Mucosa of gallbladder (tissue), 1 donor: ENCODE results near the gene SMPD4. TPM values are rescaled to one million over a fixed set of nuclear protein-coding genes. Genes with fewer than 3 reads are reported as not detected.
"Not testable (repeated sequence)": the region's sequence is repeated elsewhere in the genome, so short reads cannot be mapped to it uniquely, and the experiment has no call there.

Source experiments
- DNase-seq: peaks from one replicate; pipeline ENCODE4 v3.0.0-alpha.2; 2020; ENCODE audit warnings: low spot score
- total RNA-seq: library from RNA; stranded (reverse); gene quantifications from one replicate; pipeline ENCODE4 v1.2.1, GENCODE V29; 2021
- donor health status: DM: no; HTN: no; CAD: no.

SMPD4 gene
- total RNA-seq, 1 donor from 2014 or later: 42.1 TPM

- DNase-seq: not testable (repeated sequence)
Measured at GRCh38 chr2:130157354-130157753, 24.0 kb downstream of the SMPD4 start.

GRCh38 chr2:130156624-130157004 is 24.8 kb downstream of the SMPD4 start:
- DNase-seq: no peak

GRCh38 chr2:130155956-130156623 is 25.3 kb downstream of the SMPD4 start:
- DNase-seq: peak; percentile 70

- no peak for DNase-seq
Measured at GRCh38 chr2:130154773-130155765, 26.3 kb downstream of the SMPD4 start.

- DNase-seq: not testable (repeated sequence)
Measured at GRCh38 chr2:130154423-130154770, 27.0 kb downstream of the SMPD4 start.

- not testable (repeated sequence) for DNase-seq
Measured at GRCh38 chr2:130153721-130154422, 27.5 kb downstream of the SMPD4 start.

GRCh38 chr2:130152816-130153595 is 28.4 kb downstream of the SMPD4 start:
- no peak for DNase-seq

GRCh38 chr2:130152136-130152815 is 29.1 kb downstream of the SMPD4 start:
- DNase-seq: not testable (repeated sequence)

- not testable (repeated sequence) for DNase-seq
Measured at GRCh38 chr2:130151145-130151512, 30.3 kb downstream of the SMPD4 start.

- DNase-seq: no peak
Measured at GRCh38 chr2:130150181-130151144, 30.9 kb downstream of the SMPD4 start.

GRCh38 chr2:130148515-130148914 is 32.9 kb downstream of the SMPD4 start:
- not testable (repeated sequence) for DNase-seq

- DNase-seq: peak; percentile 21
Measured at GRCh38 chr2:130145006-130145414, 36.4 kb downstream of the SMPD4 start, which contains the start of gene CCDC74B. Gene CCDC74B, minus strand, starts transcription at chr2:130145112. Its CDS starts 116 bp downstream, at chr2:130144996.

- not testable (repeated sequence) for DNase-seq
Measured at GRCh38 chr2:130143266-130144039, 37.9 kb downstream of the SMPD4 start.

- not testable (repeated sequence) for DNase-seq
Measured at GRCh38 chr2:130142396-130143265, 38.8 kb downstream of the SMPD4 start.

- DNase-seq: not testable (repeated sequence)
Measured at GRCh38 chr2:130141645-130142370, 39.6 kb downstream of the SMPD4 start.

- not testable (repeated sequence) for DNase-seq
Measured at GRCh38 chr2:130141002-130141401, 40.4 kb downstream of the SMPD4 start.

GRCh38 chr2:130140516-130140915 is 40.9 kb downstream of the SMPD4 start:
- DNase-seq: not testable (repeated sequence)
